Measurements from ENCODE around the gene CALHM1.
"Not testable (repeated sequence)": the region's sequence is repeated elsewhere in the genome, so short reads cannot be mapped to it uniquely, and the experiment has no call there.

The CALHM1 gene, protein sequence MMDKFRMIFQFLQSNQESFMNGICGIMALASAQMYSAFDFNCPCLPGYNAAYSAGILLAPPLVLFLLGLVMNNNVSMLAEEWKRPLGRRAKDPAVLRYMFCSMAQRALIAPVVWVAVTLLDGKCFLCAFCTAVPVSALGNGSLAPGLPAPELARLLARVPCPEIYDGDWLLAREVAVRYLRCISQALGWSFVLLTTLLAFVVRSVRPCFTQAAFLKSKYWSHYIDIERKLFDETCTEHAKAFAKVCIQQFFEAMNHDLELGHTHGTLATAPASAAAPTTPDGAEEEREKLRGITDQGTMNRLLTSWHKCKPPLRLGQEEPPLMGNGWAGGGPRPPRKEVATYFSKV

DNA sequence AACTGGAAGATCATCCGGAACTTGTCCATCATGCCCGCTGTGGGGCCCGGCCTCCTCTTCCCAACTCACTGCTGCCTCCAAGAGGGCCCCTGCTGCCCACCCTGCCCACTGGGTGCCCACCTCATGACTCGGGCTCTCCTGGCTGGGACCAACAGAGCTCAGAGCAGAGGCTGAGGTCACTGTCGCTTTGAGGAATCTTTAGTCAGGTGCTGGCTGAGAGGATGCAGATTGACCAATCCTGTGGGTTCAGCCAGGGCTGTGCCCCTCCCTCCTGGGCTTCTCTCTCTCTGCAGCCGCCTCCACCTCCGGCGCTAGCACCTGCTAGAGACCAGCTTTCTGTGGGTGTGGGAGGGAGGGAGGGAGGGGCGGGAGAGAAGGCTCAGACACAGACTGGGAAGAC, at the start of gene CALHM1:
Gene CALHM1 (minus strand): TSS at position 181 of the 400 bp plus-strand sequence. CDS start 149 bp downstream, at position 32.
- ATAC-seq (replicated peaks; ENCODE audit: extremely low read depth, poor library complexity, severe bottlenecking) = peak; percentile 19
- Mint-ChIP-seq H3K36me3 (ENCODE audit: insufficient read depth) (peaks cover 5% of the 10 kb centered on the region), H3K27me3 (no peaks in the 10 kb centered on the region), H3K4me1 (peaks cover 22% of the 10 kb centered on the region), H3K4me3 (peak within 1 kb of the TSS; percentile 5), H3K27ac (ENCODE audit: low read depth) (no peak within 1 kb of the TSS), H3K9me3 (no peaks in the 10 kb centered on the region)
- DNase-seq (ENCODE audit: low spot score in 2 of 2) = no peak

DNA sequence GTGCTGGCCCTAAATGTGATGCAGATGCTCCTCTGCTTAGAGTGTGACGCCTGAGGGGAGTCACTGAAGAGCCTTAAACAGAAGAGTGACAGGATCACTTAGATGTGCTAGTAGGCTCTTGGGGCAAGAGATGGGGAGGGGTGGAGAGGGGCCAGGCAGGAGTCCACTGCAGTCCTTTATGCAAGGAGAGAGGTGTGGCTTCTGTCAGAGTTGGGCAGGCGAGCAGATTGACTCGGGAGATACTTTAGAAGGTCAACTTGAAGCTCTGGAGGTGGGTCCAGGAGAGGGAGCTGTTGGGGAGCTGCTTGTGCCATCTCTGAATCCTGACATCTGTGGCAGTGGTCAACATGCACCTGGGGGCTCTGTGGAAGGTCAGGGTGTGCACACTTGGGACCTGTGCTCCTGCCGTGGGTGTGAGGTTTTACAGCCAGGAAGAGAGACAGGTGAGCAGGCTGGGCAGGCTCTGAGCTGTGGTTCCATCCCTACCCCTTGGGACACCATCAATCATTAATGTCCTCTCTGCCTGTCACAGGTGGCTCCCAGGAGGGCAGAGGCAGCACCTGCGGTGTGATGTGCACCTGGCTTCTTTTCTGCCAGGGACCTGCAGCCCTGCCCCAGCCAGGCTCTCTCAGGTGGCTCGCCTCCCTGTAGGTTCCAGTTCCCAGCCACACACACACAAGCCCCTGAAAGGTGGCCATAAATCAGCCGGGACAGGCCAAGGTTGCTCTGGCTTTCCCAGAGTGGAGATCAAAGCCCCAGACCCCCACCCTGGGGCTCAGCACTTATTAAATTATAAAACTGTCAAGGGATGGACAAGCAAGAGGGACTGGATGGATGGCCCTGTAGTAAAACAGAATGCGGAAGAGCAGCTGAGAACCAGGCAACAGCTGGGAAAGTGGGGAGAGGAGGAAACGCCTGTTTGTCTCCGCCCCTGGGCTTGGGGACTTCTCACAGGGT, 48.8 kb upstream of the CALHM1 start:
- ATAC-seq (replicated peaks; ENCODE audit: extremely low read depth, poor library complexity, severe bottlenecking) = no peak

DNA sequence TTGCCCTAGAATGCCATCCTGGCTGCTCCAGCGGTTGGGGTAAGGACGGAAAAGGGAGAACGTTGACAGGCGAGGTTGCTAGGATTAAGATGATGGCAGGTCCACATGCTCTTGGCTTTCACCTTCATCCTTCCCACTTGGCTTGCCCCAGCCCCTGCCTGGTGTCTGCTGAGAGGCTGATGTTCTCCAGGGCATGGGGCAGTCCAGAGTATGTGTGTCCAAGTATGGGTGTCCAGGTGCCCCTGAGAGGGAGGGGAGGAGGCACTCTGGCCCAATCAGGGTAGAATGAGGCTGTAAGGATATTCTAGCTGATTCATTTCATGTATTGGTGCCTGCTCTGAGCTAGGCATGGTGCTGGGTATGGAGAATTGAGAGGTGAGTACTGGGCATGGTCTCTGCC, 47.4 kb upstream of the CALHM1 start:
- ATAC-seq (replicated peaks; ENCODE audit: extremely low read depth, poor library complexity, severe bottlenecking) = no peak
- Mint-ChIP-seq H3K27me3 (peaks cover 12% of the 10 kb centered on the region), H3K4me1 (peaks cover 12% of the 10 kb centered on the region), H3K4me3 (no peak overlapping the region), H3K36me3 (ENCODE audit: insufficient read depth) (peaks cover 2% of the 10 kb centered on the region), H3K27ac (ENCODE audit: low read depth) (no peak overlapping the region), H3K9me3 (no peaks in the 10 kb centered on the region)
- no peak for DNase-seq (ENCODE audit: low spot score in 2 of 2)

More for the DNA sequence above, 48.8 kb upstream of the CALHM1 start:
- H3K27ac Mint-ChIP-seq (ENCODE audit: low read depth) = no peak overlapping the region
- H3K36me3 Mint-ChIP-seq (ENCODE audit: insufficient read depth) = no peaks in the 10 kb centered on the region
- H3K4me1 Mint-ChIP-seq = peaks cover 12% of the 10 kb centered on the region
- no peak for DNase-seq (ENCODE audit: low spot score in 2 of 2)
- H3K4me3 Mint-ChIP-seq = no peak overlapping the region
- H3K9me3 Mint-ChIP-seq = no peaks in the 10 kb centered on the region
- H3K27me3 Mint-ChIP-seq = peaks cover 19% of the 10 kb centered on the region

DNA sequence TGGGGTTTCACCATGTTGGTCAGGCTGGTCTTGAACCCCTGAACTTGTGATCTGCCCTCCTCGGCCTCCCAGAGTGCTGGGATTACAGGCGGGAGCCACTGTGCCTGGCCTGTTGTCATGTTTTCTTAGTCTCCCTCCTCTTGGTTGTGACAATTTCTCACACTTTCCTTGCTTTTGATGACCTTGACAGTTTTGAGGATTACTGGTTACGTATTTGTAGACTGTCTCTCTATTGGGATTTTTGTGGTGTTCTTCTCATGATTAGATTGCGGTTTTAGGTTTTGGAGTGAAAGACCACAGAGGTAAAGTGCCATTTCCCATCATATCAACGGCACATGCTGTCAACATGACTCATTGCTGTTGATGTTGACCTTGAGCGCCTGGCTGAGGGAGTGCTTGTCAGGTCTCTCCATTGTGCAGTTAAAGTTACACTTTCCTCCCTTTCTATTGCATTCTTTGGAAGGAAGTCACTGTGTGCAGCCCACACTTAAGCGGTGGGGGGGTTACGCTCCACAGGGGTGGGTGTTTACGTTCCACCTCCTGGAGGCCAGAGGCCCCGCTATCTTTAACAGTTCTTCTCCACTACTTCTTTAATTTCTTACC, 45.6 kb upstream of the CALHM1 start:
- Mint-ChIP-seq H3K4me3 (peak overlapping the region; percentile 0), H3K36me3 (ENCODE audit: insufficient read depth) (peaks cover 2% of the 10 kb centered on the region), H3K4me1 (peaks cover 12% of the 10 kb centered on the region), H3K27ac (ENCODE audit: low read depth) (no peak overlapping the region), H3K27me3 (peaks cover 19% of the 10 kb centered on the region), H3K9me3 (no peaks in the 10 kb centered on the region)
- ATAC-seq (replicated peaks; ENCODE audit: extremely low read depth, poor library complexity, severe bottlenecking) (peak; percentile 76), DNase-seq (ENCODE audit: low spot score in 2 of 2) (no peak)

DNA sequence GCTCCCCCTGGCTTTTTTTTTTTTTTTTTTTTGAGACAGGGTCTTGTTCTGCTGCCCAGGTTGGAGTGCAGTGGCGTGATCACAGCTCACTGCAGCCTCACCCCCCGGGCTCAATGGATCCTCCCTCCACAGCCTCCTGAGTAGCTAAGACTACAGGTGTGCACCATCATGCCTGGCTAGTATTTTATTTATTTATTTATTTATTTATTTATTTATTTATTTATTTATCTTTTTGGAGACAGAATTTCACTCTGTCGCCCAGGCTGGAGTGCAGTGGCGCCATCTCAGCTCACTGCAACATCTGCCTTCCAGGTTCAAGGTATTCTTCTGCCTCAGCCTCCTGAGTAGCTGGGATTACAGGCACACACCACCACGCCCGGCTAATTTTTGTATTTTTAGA, 45.1 kb upstream of the CALHM1 start:
- not testable (repeated sequence) for DNase-seq (ENCODE audit: low spot score in 2 of 2); H3K27ac Mint-ChIP-seq (ENCODE audit: low read depth); ATAC-seq (replicated peaks; ENCODE audit: extremely low read depth, poor library complexity, severe bottlenecking); H3K9me3 Mint-ChIP-seq; H3K36me3 Mint-ChIP-seq (ENCODE audit: insufficient read depth); H3K4me3 Mint-ChIP-seq
- Mint-ChIP-seq H3K27me3 (peaks cover 19% of the 10 kb centered on the region), H3K4me1 (peaks cover 12% of the 10 kb centered on the region)

DNA sequence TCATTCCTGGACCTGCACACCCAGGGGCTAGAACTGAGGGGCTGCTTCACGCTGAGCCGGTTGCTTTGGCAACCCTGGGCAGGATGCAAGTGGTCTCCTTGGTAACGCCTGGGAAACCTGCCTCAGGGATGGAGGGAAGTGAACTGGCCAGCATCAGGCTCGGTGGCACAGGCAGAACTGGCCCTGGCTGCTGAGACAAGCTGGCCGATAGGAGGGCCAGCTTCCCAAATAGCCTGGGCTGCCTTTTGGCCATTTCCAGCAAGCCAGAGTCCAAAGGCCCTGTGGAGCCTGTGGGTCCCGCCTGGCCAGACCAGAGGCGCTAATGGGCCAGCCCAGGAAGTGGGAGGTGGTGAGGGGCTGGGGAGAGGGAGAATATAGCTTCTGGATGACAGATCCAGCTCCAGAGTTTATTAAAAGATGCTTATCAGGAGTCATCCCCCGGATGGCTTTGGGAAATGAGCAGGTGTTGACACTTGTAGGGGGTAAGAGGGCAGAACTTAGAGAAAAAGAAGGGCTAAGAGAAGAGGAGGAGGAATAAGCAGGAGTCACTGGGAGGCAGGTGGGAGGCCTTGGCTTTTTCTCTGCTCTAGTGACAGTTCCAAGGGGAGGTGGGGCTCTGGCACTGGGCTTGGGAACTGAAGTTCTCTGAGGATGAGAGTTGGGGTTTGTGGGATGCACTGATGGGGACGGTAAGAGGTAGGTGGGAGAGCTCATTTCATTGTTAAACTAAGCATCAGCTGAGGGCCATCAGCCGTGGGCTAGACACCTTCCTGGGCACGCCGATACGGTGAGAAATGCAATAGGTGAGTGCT, 44.4 kb upstream of the CALHM1 start:
- no peaks in the 10 kb centered on the region for H3K9me3 Mint-ChIP-seq
- DNase-seq (ENCODE audit: low spot score in 2 of 2) = no peak
- peaks cover 12% of the 10 kb centered on the region for H3K4me1 Mint-ChIP-seq
- no peak overlapping the region for H3K27ac Mint-ChIP-seq (ENCODE audit: low read depth)
- H3K4me3 Mint-ChIP-seq = no peak overlapping the region
- H3K27me3 Mint-ChIP-seq = peaks cover 20% of the 10 kb centered on the region
- ATAC-seq (replicated peaks; ENCODE audit: extremely low read depth, poor library complexity, severe bottlenecking) = no peak
- H3K36me3 Mint-ChIP-seq (ENCODE audit: insufficient read depth) = peaks cover 2% of the 10 kb centered on the region

DNA sequence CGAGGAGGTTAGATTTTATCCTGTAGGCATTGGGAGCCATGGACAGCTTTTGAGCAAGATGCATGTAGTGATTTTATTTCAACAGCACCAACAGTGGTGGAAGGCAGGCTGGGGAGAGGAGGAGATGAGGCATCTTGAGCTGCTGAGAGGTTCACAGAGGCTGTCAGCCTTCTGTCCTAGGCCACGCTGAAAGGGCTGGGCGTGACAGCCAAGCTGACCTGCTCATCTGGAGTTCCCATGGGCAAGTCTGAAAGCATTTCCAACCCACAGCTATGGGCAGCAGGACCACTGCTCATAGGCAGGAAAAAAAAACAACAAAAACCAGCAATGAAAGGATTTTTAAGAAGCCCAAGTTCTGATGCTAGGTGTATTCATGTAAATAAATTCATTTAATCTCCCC, 42.5 kb upstream of the CALHM1 start:
- Mint-ChIP-seq H3K4me1 (peaks cover 7% of the 10 kb centered on the region), H3K9me3 (no peaks in the 10 kb centered on the region), H3K4me3 (no peak overlapping the region), H3K36me3 (ENCODE audit: insufficient read depth) (peaks cover 2% of the 10 kb centered on the region), H3K27ac (ENCODE audit: low read depth) (no peak overlapping the region), H3K27me3 (peaks cover 34% of the 10 kb centered on the region)
- ATAC-seq (replicated peaks; ENCODE audit: extremely low read depth, poor library complexity, severe bottlenecking) (no peak), DNase-seq (ENCODE audit: low spot score in 2 of 2) (no peak)

DNA sequence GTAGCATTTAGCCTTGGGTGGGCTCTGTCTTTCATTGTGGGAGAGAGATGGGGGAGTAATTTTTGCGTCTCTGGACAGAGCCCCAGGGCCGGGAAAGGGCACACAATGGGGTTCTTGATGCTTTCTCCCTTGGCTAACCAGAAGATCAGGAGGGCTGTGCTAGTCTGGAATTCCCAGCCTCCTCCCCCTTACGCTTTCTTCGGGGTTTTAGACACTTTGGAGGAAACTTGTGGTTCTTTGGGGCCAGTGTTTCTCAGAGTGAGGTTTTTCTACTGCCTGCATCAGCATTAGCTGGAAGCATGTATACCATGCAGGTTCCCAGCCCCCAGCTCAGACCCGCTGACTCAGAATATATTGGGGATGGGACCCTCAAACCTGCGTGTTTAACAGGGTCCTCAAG, 41.8 kb upstream of the CALHM1 start:
- peaks cover 7% of the 10 kb centered on the region for H3K4me1 Mint-ChIP-seq
- ATAC-seq (replicated peaks; ENCODE audit: extremely low read depth, poor library complexity, severe bottlenecking) = no peak
- no peak overlapping the region for H3K27ac Mint-ChIP-seq (ENCODE audit: low read depth)
- peaks cover 2% of the 10 kb centered on the region for H3K36me3 Mint-ChIP-seq (ENCODE audit: insufficient read depth)
- peaks cover 38% of the 10 kb centered on the region for H3K27me3 Mint-ChIP-seq
- H3K4me3 Mint-ChIP-seq = no peak overlapping the region
- H3K9me3 Mint-ChIP-seq = no peaks in the 10 kb centered on the region
- DNase-seq (ENCODE audit: low spot score in 2 of 2) = no peak

DNA sequence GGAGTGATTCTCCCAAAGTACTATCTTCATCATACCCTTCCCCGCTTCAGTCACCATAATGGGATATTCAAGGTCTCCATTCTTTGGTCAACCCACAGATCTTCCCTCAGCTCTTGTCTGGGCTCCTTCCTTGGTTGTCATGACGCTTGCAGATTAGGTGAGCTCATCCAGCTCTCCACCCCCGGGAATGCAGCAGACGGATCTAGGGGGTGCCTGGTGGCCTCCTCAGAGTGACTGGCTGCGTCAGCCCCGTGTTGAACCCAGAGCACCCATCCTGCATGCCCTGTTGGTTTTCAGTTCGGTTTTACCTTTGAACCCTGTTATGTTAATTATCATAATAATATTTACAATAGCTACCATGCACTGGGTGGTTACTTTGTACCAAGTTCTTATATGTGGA, 41.2 kb upstream of the CALHM1 start:
- peaks cover 44% of the 10 kb centered on the region for H3K27me3 Mint-ChIP-seq
- H3K4me3 Mint-ChIP-seq = no peak overlapping the region
- H3K36me3 Mint-ChIP-seq (ENCODE audit: insufficient read depth) = peaks cover 2% of the 10 kb centered on the region
- H3K4me1 Mint-ChIP-seq = peaks cover 7% of the 10 kb centered on the region
- ATAC-seq (replicated peaks; ENCODE audit: extremely low read depth, poor library complexity, severe bottlenecking) (no peak), DNase-seq (ENCODE audit: low spot score in 2 of 2) (no peak)
- H3K27ac Mint-ChIP-seq (ENCODE audit: low read depth) = no peak overlapping the region
- H3K9me3 Mint-ChIP-seq = no peaks in the 10 kb centered on the region

DNA sequence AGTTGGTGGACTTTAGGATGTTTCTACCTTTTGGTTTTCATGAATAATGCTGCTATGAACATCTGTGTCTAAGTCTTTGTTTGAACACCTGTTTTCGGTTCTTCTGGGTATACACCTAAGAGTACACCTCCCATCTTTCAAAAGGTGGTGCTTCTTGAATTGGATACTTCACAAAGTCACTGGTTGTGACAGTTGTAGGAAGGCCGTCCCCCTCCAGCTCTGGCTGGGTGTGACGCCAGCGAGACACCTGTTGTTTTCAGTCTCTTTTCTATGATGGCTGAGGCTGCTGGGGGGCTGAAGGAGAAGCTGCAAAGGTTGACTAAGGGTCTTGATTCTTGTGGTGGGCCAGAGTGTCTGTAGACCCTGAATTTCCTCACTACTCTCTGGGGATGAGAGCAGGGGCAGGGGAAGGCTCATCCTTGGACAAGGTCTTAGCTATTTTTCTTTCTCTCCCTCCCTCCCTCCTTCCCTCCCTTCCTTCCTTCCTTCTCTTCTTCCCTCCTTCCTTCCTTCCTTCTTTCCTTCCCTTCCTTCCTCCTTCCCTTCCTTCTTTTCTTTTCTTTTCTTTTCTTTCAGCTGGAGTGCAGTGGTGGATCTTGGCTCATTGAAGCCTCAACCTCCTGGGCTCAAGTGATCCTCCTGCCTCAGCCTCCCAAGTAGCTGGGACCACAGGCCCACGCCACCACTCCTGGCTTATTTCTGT, 40.4 kb upstream of the CALHM1 start:
- H3K4me1 Mint-ChIP-seq = peaks cover 2% of the 10 kb centered on the region
- H3K27me3 Mint-ChIP-seq = peaks cover 51% of the 10 kb centered on the region
- H3K9me3 Mint-ChIP-seq = no peaks in the 10 kb centered on the region
- no peak overlapping the region for H3K27ac Mint-ChIP-seq (ENCODE audit: low read depth)
- no peak overlapping the region for H3K4me3 Mint-ChIP-seq
- no peak for ATAC-seq (replicated peaks; ENCODE audit: extremely low read depth, poor library complexity, severe bottlenecking)
- peaks cover 2% of the 10 kb centered on the region for H3K36me3 Mint-ChIP-seq (ENCODE audit: insufficient read depth)
- DNase-seq (ENCODE audit: low spot score in 2 of 2) = no peak

DNA sequence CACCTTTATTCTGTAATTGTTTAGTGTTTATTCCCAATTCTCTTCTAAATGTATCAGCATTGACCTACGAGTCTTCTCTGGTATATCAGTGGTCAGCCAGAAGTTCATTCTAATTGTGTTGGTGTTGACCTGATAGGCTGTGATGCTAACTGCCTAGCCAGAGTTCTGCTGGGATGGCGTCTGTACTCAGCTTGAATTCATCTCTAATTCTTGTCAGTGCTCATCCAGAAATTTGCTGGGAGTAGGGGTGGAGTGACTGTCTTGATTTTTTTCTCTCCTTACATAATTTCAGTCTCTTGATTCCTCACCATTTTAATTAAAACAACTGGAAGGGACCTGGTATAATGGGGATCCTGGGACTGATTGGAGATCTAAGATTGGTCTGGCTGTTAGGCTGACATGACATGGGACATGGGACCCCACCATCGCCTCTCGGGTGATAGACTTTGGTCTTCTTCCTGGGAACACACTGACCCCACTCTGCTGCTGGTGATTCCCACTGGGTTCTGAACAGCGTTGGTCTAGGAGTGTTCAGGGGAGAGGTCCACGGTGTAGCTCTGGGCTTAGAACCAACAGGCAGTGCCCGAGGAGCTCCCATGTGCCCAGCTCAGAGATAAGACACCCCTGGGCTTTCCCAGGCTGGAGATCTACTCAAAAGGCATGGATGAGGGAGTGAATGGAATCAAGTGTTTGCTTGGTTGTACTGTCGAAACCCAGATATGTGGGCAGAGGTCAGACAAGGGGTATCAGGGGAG, 38.6 kb upstream of the CALHM1 start:
- no peak overlapping the region for H3K27ac Mint-ChIP-seq (ENCODE audit: low read depth)
- peaks cover 65% of the 10 kb centered on the region for H3K27me3 Mint-ChIP-seq
- no peak for DNase-seq (ENCODE audit: low spot score in 2 of 2)

More for the DNA sequence above, 38.6 kb upstream of the CALHM1 start:
- peaks cover 2% of the 10 kb centered on the region for H3K36me3 Mint-ChIP-seq (ENCODE audit: insufficient read depth)
- H3K4me3 Mint-ChIP-seq = no peak overlapping the region
- no peak for ATAC-seq (replicated peaks; ENCODE audit: extremely low read depth, poor library complexity, severe bottlenecking)
- no peaks in the 10 kb centered on the region for H3K9me3 Mint-ChIP-seq
- peaks cover 7% of the 10 kb centered on the region for H3K4me1 Mint-ChIP-seq
